ENCODE data around the gene HAGH.

GRCh38 chr16:1820096-1820945 is 6.3 kb downstream of the HAGH start:
- TF ChIP-seq EZH2 (IDR thresholded peaks at IDR 0.05; ENCODE audit: borderline replicate concordance, low read length) = no peak
- TF ChIP-seq, protein P1, sequence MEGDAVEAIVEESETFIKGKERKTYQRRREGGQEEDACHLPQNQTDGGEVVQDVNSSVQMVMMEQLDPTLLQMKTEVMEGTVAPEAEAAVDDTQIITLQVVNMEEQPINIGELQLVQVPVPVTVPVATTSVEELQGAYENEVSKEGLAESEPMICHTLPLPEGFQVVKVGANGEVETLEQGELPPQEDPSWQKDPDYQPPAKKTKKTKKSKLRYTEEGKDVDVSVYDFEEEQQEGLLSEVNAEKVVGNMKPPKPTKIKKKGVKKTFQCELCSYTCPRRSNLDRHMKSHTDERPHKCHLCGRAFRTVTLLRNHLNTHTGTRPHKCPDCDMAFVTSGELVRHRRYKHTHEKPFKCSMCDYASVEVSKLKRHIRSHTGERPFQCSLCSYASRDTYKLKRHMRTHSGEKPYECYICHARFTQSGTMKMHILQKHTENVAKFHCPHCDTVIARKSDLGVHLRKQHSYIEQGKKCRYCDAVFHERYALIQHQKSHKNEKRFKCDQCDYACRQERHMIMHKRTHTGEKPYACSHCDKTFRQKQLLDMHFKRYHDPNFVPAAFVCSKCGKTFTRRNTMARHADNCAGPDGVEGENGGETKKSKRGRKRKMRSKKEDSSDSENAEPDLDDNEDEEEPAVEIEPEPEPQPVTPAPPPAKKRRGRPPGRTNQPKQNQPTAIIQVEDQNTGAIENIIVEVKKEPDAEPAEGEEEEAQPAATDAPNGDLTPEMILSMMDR (conservative IDR thresholded peaks at IDR 0.05 in 1 of 2, IDR thresholded peaks at IDR 0.05 in 1 of 2; ENCODE audit: extremely low read depth in 1 of 2, insufficient read depth in 1 of 2, low read depth in 1 of 2, low read length in 2 of 2) = no peak
